H54 (cell line): ENCODE measurements around the gene TNS3.

Source experiments
- DNase-seq: peaks from one replicate; pipeline ENCODE4 v3.0.0; 2011; ENCODE audit warnings: low spot score, mixed read lengths; ENCODE audit not compliant: insufficient read length
- FAIRE-seq: peaks from 3 replicates; lab custom pipeline; 2011; peaks lifted over from hg19 to GRCh38; lab: Jason Lieb, UNC
- POLR2A ChIP-seq: IDR thresholded peaks from 2 replicates; pipeline ENCODE4 v1.6.1; 2011; ENCODE audit warnings: low read depth, mild to moderate bottlenecking, low read length

The TNS3 gene

GRCh38 chr7:47351233-47352154, 230.4 kb downstream of the TNS3 start:
- FAIRE-seq (no peak), DNase-seq (no peak)
- TF ChIP-seq POLR2A, result no peak

GRCh38 chr7:47350425-47350824, 231.5 kb downstream of the TNS3 start:
- TF ChIP-seq POLR2A, result no peak
- FAIRE-seq, result no peak
- DNase-seq, result no peak

- DNase-seq, result no peak
- no peak for TF ChIP-seq POLR2A
- FAIRE-seq, result no peak
These were observed 232.5 kb downstream of the TNS3 start for GRCh38 chr7:47349401-47349800.

- no peak for DNase-seq
- no peak for TF ChIP-seq POLR2A
- no peak for FAIRE-seq
These were observed 234.0 kb downstream of the TNS3 start for GRCh38 chr7:47347816-47348385.

GRCh38 chr7:47347346-47347745, 234.6 kb downstream of the TNS3 start:
- TF ChIP-seq POLR2A, result no peak
- FAIRE-seq (no peak), DNase-seq (no peak)

GRCh38 chr7:47346377-47346914, 235.5 kb downstream of the TNS3 start:
- DNase-seq, result no peak
- no peak for TF ChIP-seq POLR2A
- FAIRE-seq, result no peak

- no peak for FAIRE-seq
- TF ChIP-seq POLR2A, result no peak
These were observed 236.0 kb downstream of the TNS3 start for GRCh38 chr7:47345857-47346298.

GRCh38 chr7:47344171-47344955, 237.5 kb downstream of the TNS3 start:
- DNase-seq, result no peak
- no peak for TF ChIP-seq POLR2A
- no peak for FAIRE-seq

More at GRCh38 chr7:47345857-47346298, 236.0 kb downstream of the TNS3 start:
- DNase-seq, result no peak

- DNase-seq (no peak), FAIRE-seq (no peak)
- no peak for TF ChIP-seq POLR2A
These were observed 238.9 kb downstream of the TNS3 start for GRCh38 chr7:47343061-47343455.

GRCh38 chr7:47342296-47343060, 239.4 kb downstream of the TNS3 start:
- FAIRE-seq (no peak), DNase-seq (no peak)
- TF ChIP-seq POLR2A, result no peak

GRCh38 chr7:47340517-47340916, 241.4 kb downstream of the TNS3 start:
- DNase-seq, result no peak
- FAIRE-seq, result no peak
- TF ChIP-seq POLR2A, result no peak

- no peak for TF ChIP-seq POLR2A
- DNase-seq (no peak), FAIRE-seq (no peak)
These were observed 243.9 kb downstream of the TNS3 start for GRCh38 chr7:47338026-47338425.

GRCh38 chr7:47337531-47337930, 244.4 kb downstream of the TNS3 start:
- TF ChIP-seq POLR2A, result no peak
- FAIRE-seq (no peak), DNase-seq (no peak)
